ENCODE measurements around the gene CPEB2. TPM values are rescaled to one million over a fixed set of nuclear protein-coding genes. Genes with fewer than 3 reads are reported as not detected.

The CPEB2 gene
- total and polyA plus RNA-seq, 12 donors = 3.2 to 15.8 (median 8.7) TPM

DNA sequence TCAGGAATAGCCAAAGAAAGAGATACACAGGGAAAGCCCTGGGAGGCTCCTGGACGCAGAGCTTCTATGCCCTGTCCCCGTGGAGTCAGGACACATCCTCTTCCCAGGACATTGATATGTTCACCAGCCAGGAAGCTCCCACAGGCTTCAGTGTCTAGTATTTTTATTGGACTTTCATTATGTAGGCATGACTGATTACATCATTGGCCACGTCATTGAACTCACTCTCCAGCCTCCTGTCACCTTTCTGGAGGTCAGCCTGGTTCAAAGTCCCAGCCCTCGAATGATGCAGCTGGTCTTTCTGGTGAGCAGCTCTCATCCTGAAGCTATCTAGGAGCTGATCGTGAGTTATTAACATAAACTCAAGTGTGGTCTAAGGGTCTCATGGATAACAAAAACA, 104.1 kb downstream of the CPEB2 start:
- no peaks in the 10 kb centered on the region for H3K36me3 ChIP-seq (replicated peaks in 1 of 2)
- H3K4me1 ChIP-seq (replicated peaks in 1 of 2) = no peaks in the 10 kb centered on the region
- no peak overlapping the region for H3K27ac ChIP-seq
- no peaks in the 10 kb centered on the region for H3K9me3 ChIP-seq (replicated peaks in 1 of 3)
- TF ChIP-seq POLR2A (IDR thresholded peaks at IDR 0.05) = no peak
- TF ChIP-seq, protein P1, sequence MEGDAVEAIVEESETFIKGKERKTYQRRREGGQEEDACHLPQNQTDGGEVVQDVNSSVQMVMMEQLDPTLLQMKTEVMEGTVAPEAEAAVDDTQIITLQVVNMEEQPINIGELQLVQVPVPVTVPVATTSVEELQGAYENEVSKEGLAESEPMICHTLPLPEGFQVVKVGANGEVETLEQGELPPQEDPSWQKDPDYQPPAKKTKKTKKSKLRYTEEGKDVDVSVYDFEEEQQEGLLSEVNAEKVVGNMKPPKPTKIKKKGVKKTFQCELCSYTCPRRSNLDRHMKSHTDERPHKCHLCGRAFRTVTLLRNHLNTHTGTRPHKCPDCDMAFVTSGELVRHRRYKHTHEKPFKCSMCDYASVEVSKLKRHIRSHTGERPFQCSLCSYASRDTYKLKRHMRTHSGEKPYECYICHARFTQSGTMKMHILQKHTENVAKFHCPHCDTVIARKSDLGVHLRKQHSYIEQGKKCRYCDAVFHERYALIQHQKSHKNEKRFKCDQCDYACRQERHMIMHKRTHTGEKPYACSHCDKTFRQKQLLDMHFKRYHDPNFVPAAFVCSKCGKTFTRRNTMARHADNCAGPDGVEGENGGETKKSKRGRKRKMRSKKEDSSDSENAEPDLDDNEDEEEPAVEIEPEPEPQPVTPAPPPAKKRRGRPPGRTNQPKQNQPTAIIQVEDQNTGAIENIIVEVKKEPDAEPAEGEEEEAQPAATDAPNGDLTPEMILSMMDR (IDR thresholded peaks at IDR 0.05) = no peak
- H3K4me3 ChIP-seq = no peak overlapping the region
- WGBS, 4 donors = 58 to 67% (median 62%) methylated on average over 5 of the region's 5 CpGs
- intact Hi-C loops (cut with DNase I) = no loop called here
- no peak for DNase-seq
- H3K27me3 ChIP-seq = no peaks in the 10 kb centered on the region

DNA sequence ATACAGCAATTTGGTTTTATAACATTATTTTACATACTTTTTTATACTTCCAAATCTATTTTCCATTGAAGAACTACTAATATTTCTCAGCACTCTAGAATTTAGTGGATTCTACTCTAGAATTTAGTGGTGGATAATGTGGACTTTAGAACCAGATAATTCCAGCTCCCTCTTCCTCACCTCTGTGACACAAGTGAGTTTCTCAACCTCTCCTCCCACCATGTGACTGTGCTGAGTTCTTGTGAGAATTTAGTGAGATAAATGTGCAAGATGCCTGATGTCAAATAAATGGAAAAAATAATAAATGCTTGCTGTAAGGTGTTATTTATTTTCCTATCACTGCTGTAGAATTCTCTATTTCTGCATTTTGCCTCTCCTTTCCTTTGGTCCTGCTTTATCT, 107.3 kb downstream of the CPEB2 start:
- Histone ChIP-seq H3K9me3 (replicated peaks in 1 of 3) (no peaks in the 10 kb centered on the region), H3K27me3 (no peaks in the 10 kb centered on the region), H3K4me1 (replicated peaks in 1 of 2) (peaks cover 0 to 3% of the 10 kb centered on the region in 2 donors), H3K4me3 (no peak overlapping the region), H3K27ac (no peak overlapping the region), H3K36me3 (replicated peaks in 1 of 2) (no peaks in the 10 kb centered on the region)
- no peak for DNase-seq
- intact Hi-C loops (cut with DNase I) = no loop called here
- TF ChIP-seq POLR2A (IDR thresholded peaks at IDR 0.05) = no peak
- TF ChIP-seq, protein P1 (IDR thresholded peaks at IDR 0.05) = no peak

DNA sequence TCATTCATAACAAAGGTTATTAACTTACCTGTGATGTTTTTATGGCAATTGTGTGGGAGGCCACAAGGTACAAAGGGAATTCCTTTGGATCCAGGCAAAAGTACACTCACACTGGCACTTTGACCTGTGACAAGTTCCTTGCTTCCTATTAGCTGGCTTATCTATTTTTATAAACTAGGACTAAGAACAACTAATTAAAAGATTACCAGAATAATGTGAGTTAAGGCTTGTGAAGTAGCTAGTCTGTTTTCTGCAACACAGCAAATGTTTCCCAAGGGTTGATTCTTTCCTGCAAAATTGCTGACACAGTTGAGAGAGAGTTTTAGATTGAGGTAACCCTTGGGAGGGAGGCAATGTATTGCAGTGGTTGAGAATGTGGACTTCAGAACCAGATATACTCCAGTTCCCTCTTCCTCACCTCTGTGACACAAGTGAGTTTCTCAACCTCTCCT, 107.9 kb downstream of the CPEB2 start:
- H3K4me3 ChIP-seq = no peak overlapping the region
- no peaks in the 10 kb centered on the region for H3K9me3 ChIP-seq (replicated peaks in 1 of 3)
- DNase-seq = no peak
- H3K36me3 ChIP-seq (replicated peaks in 1 of 2) = no peaks in the 10 kb centered on the region
- H3K27ac ChIP-seq = no peak overlapping the region
- H3K27me3 ChIP-seq = no peaks in the 10 kb centered on the region
- intact Hi-C loops (cut with DNase I) = no loop called here
- peaks cover 0 to 3% of the 10 kb centered on the region in 2 donors for H3K4me1 ChIP-seq (replicated peaks in 1 of 2)
- TF ChIP-seq POLR2A (IDR thresholded peaks at IDR 0.05) = no peak
- TF ChIP-seq, protein P1 (IDR thresholded peaks at IDR 0.05) = no peak

DNA sequence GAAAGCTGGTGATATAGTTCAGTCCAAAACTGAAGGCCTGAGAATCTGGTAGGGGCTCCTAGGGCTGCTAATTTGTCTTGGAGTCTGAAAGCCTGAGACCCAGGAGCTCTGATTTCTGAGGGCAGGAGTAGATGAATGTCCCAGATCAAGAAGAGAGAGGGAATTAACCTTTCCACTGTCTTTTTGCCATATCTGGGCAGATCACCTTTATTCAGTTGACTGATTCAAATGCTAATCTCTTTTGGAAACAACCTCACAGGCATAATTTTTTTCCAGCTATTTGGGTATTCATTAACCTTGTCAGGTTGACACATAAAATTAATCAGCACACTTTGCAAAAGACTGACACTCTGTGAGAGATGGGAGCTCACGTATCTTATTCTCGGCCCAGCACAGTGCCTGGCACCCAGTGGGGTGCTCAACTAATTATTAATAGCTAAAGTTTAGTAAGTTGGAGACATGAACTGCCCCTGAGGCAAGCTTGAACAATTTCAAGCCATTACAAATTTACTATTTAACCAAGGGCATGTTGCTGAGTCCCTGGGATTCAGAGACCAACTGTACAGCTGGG, 114.3 kb downstream of the CPEB2 start:
- Histone ChIP-seq H3K27me3 (no peaks in the 10 kb centered on the region), H3K4me3 (no peak overlapping the region), H3K36me3 (replicated peaks in 1 of 2) (no peaks in the 10 kb centered on the region), H3K4me1 (replicated peaks in 1 of 2) (peaks cover 0 to 3% of the 10 kb centered on the region in 2 donors), H3K9me3 (replicated peaks in 1 of 3) (no peaks in the 10 kb centered on the region), H3K27ac (no peak overlapping the region)
- DNase-seq = no peak
- intact Hi-C loops (cut with DNase I) = no loop called here
- TF ChIP-seq, protein P1 (IDR thresholded peaks at IDR 0.05) = no peak
- TF ChIP-seq POLR2A (IDR thresholded peaks at IDR 0.05) = no peak
- 75 to 85% (median 83%) methylated on average over 2 of the region's 2 CpGs for WGBS, 4 donors

Data from adrenal gland (tissue), 12 donors.